Esophagus muscularis mucosa (tissue), 3 donors: Measurements from ENCODE around the gene ZBTB37.

Experiments
- CTCF ChIP-seq, 3 experiments: fragments of 200-600 bp in 2 of 3; fragments of 450-650 bp in 1 of 3; sonication (generic) in 2 of 3; IDR thresholded peaks; one replicate each; pipeline ENCODE4 v1.5.1; 2017 to 2019; ENCODE audit warnings: antibody characterized with exemption in 3 of 3, mild to moderate bottlenecking in 2 of 3, moderate library complexity in 1 of 3
- POLR2A ChIP-seq: fragments of 450-650 bp; IDR thresholded peaks from one replicate; pipeline ENCODE4 v1.6.1; 2017; ENCODE audit warnings: antibody characterized with exemption, moderate library complexity, mild to moderate bottlenecking, low read depth
- POLR2AphosphoS5 ChIP-seq, 2 donors: sonication (generic); formaldehyde crosslinking; IDR thresholded peaks; one replicate each; pipeline ENCODE4 v1.6.1; 2017; ENCODE audit warnings: antibody characterized with exemption in 2 of 2

- TF ChIP-seq CTCF (IDR thresholded peaks at IDR 0.05): no peak
- no peak for TF ChIP-seq POLR2AphosphoS5 (IDR thresholded peaks at IDR 0.05)
- no peak for TF ChIP-seq POLR2A
These were observed 32.2 kb downstream of the ZBTB37 start for GRCh38 chr1:173900427-173900826.
